HG03025 (cell line): ENCODE measurements around the gene SWT1.
"Not testable (repeated sequence)": the region's sequence is repeated elsewhere in the genome, so short reads cannot be mapped to it uniquely, and the experiment has no call there.

Experiments used
- ATAC-seq: cut with Tn5 transposase; IDR thresholded peaks from one replicate; pipeline ENCODE4 v1.9.1; 2021; ENCODE audit warnings: mild to moderate bottlenecking, moderate library complexity; ENCODE audit not compliant: unreplicated experiment, low FRiP score

Gene SWT1

GRCh38 chr1:185316163-185317033 lies 159.4 kb downstream of the SWT1 start:
- ATAC-seq = peak; percentile 48

GRCh38 chr1:185317034-185317885 lies 160.3 kb downstream of the SWT1 start, which contains the start of gene IVNS1ABP:
Gene IVNS1ABP (minus strand): TSS chr1:185317243. CDS start chr1:185309493, 7,750 bp downstream.
- ATAC-seq = peak; percentile 70

- peak; percentile 34 for ATAC-seq
Measured at GRCh38 chr1:185317886-185318310, 160.9 kb downstream of the SWT1 start.

- ATAC-seq = no peak
Measured at GRCh38 chr1:185318431-185319138, 161.6 kb downstream of the SWT1 start.

GRCh38 chr1:185319139-185319475 lies 162.1 kb downstream of the SWT1 start:
- ATAC-seq = no peak

GRCh38 chr1:185321104-185321503 lies 164.1 kb downstream of the SWT1 start:
- not testable (repeated sequence) for ATAC-seq

- ATAC-seq = not testable (repeated sequence)
Measured at GRCh38 chr1:185321653-185322221, 164.8 kb downstream of the SWT1 start.

- ATAC-seq = no peak
Measured at GRCh38 chr1:185322636-185323035, 165.7 kb downstream of the SWT1 start.

GRCh38 chr1:185324118-185324517 lies 167.2 kb downstream of the SWT1 start:
- no peak for ATAC-seq

- no peak for ATAC-seq
Measured at GRCh38 chr1:185325413-185325812, 168.4 kb downstream of the SWT1 start.

GRCh38 chr1:185328255-185328654 lies 171.3 kb downstream of the SWT1 start:
- no peak for ATAC-seq

- ATAC-seq = no peak
Measured at GRCh38 chr1:185334182-185334581, 177.2 kb downstream of the SWT1 start.

GRCh38 chr1:185337246-185337645 lies 180.3 kb downstream of the SWT1 start:
- no peak for ATAC-seq

- peak; percentile 98 for ATAC-seq
Measured at GRCh38 chr1:185338719-185339622, 182.0 kb downstream of the SWT1 start.

- ATAC-seq = no peak
Measured at GRCh38 chr1:185341196-185341781, 184.3 kb downstream of the SWT1 start.
